ENCODE results near the gene MYO5A. TPM values are rescaled to one million over a fixed set of nuclear protein-coding genes. Genes with fewer than 3 reads are reported as not detected.

MYO5A gene
- total RNA-seq, 1 experiment from 2014 or later, result 29.2 TPM

DNA sequence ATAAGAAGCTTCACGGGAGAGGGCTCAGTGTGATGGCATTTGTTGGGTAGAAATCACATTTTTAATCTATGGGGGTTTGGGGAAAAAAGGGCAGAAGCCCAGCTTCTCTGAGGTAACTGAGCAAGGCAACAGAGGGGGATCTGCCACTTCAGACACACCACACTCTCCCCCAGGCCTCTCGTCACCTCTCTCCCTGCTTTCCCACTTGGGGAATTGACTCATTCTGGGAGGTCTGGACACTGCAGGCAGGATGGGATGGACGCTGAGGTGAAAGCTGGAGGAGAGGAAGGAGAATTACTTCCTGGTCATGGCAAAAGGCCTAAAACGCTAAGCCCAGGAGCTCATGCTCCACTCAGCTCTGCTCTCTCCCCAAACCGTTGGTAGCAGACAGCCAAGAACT lies 266.3 kb downstream of the MYO5A start:
- Mint-ChIP-seq H3K27ac (peak overlapping the region; percentile 94), H3K4me1 (peaks cover 48% of the 10 kb centered on the region), H3K4me3 (peak overlapping the region; percentile 30), H3K27me3 (ENCODE audit: low read depth) (no peaks in the 10 kb centered on the region), H3K36me3 (peaks cover 30% of the 10 kb centered on the region), H3K9me3 (no peaks in the 10 kb centered on the region)
- ATAC-seq (no peak), DNase-seq (ENCODE audit: low spot score) (no peak)
- TF ChIP-seq MAX (CRISPR knock-in tag; IDR thresholded peaks at IDR 0.05) (no peak), FOXP4 (CRISPR knock-in tag; IDR thresholded peaks at IDR 0.05) (no peak), CREM (CRISPR knock-in tag; IDR thresholded peaks at IDR 0.05) (no peak), ZNF396 (CRISPR knock-in tag; IDR thresholded peaks at IDR 0.05; ENCODE audit: borderline replicate concordance) (no peak), ZNF138 (CRISPR knock-in tag; conservative IDR thresholded peaks at IDR 0.05) (no peak), PRRX2 (CRISPR knock-in tag; IDR thresholded peaks at IDR 0.05) (no peak), ELF4 (CRISPR knock-in tag; IDR thresholded peaks at IDR 0.05; ENCODE audit: low read depth) (no peak), STAT6 (CRISPR knock-in tag; conservative IDR thresholded peaks at IDR 0.05; ENCODE audit: low read depth) (no peak), ZNF263 (CRISPR knock-in tag; IDR thresholded peaks at IDR 0.05; ENCODE audit: low read depth) (no peak), PRDM15 (CRISPR knock-in tag; IDR thresholded peaks at IDR 0.05) (no peak), E2F5 (CRISPR knock-in tag; IDR thresholded peaks at IDR 0.05) (no peak), SMAD3 (CRISPR knock-in tag; IDR thresholded peaks at IDR 0.05; ENCODE audit: borderline replicate concordance) (no peak), ZNF425 (CRISPR knock-in tag; conservative IDR thresholded peaks at IDR 0.05) (no peak)
- TF ChIP-seq, protein P1, sequence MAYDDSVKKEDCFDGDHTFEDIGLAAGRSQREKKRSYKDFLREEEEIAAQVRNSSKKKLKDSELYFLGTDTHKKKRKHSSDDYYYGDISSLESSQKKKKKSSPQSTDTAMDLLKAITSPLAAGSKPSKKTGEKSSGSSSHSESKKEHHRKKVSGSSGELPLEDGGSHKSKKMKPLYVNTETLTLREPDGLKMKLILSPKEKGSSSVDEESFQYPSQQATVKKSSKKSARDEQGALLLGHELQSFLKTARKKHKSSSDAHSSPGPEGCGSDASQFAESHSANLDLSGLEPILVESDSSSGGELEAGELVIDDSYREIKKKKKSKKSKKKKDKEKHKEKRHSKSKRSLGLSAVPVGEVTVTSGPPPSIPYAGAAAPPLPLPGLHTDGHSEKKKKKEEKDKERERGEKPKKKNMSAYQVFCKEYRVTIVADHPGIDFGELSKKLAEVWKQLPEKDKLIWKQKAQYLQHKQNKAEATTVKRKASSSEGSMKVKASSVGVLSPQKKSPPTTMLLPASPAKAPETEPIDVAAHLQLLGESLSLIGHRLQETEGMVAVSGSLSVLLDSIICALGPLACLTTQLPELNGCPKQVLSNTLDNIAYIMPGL (CRISPR knock-in tag; IDR thresholded peaks at IDR 0.05), result no peak
- TF ChIP-seq, protein P2, sequence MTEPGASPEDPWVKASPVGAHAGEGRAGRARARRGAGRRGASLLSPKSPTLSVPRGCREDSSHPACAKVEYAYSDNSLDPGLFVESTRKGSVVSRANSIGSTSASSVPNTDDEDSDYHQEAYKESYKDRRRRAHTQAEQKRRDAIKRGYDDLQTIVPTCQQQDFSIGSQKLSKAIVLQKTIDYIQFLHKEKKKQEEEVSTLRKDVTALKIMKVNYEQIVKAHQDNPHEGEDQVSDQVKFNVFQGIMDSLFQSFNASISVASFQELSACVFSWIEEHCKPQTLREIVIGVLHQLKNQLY (CRISPR knock-in tag; IDR thresholded peaks at IDR 0.05), result no peak
- TF ChIP-seq, protein P3, sequence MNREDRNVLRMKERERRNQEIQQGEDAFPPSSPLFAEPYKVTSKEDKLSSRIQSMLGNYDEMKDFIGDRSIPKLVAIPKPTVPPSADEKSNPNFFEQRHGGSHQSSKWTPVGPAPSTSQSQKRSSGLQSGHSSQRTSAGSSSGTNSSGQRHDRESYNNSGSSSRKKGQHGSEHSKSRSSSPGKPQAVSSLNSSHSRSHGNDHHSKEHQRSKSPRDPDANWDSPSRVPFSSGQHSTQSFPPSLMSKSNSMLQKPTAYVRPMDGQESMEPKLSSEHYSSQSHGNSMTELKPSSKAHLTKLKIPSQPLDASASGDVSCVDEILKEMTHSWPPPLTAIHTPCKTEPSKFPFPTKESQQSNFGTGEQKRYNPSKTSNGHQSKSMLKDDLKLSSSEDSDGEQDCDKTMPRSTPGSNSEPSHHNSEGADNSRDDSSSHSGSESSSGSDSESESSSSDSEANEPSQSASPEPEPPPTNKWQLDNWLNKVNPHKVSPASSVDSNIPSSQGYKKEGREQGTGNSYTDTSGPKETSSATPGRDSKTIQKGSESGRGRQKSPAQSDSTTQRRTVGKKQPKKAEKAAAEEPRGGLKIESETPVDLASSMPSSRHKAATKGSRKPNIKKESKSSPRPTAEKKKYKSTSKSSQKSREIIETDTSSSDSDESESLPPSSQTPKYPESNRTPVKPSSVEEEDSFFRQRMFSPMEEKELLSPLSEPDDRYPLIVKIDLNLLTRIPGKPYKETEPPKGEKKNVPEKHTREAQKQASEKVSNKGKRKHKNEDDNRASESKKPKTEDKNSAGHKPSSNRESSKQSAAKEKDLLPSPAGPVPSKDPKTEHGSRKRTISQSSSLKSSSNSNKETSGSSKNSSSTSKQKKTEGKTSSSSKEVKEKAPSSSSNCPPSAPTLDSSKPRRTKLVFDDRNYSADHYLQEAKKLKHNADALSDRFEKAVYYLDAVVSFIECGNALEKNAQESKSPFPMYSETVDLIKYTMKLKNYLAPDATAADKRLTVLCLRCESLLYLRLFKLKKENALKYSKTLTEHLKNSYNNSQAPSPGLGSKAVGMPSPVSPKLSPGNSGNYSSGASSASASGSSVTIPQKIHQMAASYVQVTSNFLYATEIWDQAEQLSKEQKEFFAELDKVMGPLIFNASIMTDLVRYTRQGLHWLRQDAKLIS (CRISPR knock-in tag; IDR thresholded peaks at IDR 0.05; ENCODE audit: borderline replicate concordance), result no peak
- ChIA-PET POLR2A (interaction anchor here (1.0 to 1.5 kb wide), 7 partner anchors 13 to 483 kb away, joined by 3 to 6 read pairs (median 4); partner anchors contain the start of genes ATOSA and MYO5C), CTCF (interaction anchor here (0.6 to 2.5 kb wide), 8 partner anchors 33 to 473 kb away, joined by 3 to 11 read pairs (median 5); partner anchors contain the start of gene MYO5C)
